Stimulated activated CD8-positive, alpha-beta memory T cell treated with anti-CD3 and anti-CD28 coated beads, Interleukin-4, amount 100 ng/mL, for 4 hours (primary cell): Measurements from ENCODE around the gene UCP2.

Source experiments
- DNase-seq, 2 donors: peaks; one replicate each; pipeline ENCODE4 v3.0.0-alpha.2; 2020; ENCODE audit warnings: low read depth in 2 of 2, low spot score in 1 of 2

The UCP2 gene

GRCh38 chr11:73972620-73973449, 9.8 kb downstream of the UCP2 start:
- DNase-seq = no peak

DNA sequence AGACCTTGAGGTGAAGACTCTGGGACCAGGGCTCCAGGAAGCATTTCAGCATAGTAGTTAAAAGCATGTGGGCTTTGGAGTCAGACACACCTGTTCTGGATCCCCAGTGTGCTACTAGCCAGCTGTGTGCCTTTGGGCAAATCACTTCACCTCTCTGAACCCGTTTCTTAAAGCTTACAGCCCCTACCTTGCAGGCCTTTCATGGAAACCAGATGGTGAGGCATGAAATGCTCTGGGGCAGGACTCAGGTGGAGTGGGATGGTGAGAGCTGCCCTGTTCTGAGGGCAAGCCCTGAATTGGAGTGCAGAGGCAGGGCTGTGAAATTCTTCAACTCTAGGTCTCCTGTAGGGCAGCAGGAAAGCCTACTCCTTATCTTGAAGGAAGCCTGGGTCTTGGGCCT, 10.5 kb downstream of the UCP2 start:
- DNase-seq = no peak

DNA sequence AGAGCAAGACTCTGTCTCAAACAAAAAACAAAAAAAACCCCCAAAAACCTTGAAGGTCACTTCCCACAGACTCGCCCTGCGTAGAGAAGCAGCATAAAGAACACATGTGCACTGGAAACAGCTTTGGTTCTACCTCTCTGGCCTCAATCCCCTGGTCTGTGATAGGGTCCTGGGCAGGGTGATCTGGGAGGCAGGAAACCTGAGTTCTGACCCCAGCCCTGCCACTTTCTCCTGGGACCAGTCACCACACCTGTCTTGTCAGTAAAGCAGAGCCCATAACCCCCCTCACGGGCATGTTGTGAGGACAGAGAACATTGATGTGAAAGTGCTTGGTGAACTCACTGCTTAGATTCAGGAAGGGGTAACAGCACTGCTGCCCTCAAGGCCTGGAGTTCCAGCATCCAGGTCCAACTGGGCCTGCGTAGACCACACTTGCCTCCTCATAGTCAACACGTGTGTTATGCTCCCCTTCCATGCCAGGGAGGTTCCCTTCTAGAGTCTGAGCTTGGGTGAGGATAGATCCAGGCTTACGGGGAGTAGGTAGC, 11.4 kb downstream of the UCP2 start:
- DNase-seq = no peak

DNA sequence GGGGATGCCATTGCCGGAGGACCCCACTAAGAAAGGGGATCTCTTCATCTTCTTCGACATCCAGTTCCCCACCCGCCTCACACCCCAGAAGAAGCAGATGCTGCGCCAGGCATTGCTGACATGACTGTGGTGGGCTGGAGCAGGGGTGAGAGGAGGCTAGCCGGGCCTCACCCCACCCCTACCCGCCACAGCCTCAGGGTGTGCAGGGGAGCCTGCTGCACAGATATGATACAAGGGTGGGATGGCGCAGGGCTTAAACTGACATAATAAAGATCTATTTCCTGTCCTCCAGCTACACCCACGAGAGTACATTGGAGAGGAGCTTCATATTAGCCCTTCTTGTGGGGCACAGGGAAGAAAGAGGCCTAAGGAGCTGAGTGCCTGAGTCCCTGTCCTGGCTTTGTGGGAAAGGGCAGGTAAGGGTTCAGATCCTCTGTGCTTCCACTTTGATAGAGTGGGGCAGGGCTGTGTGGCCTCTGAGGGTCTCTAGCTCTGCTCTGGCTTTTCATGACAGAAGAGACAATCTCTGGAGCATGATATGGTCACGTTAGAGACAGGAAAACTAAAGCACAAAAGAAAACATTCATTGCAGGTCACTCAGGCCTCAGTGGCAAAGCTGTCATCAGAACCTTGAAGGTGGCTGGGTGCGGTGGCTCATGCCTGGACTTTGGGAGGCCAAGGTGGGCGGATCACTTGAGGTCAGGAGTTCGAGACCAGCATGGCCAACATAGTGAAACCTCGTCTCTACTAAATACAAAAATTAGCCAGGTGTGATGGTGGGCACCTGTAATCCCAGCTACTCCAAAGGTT, 12.4 kb downstream of the UCP2 start:
- DNase-seq = no peak

DNA sequence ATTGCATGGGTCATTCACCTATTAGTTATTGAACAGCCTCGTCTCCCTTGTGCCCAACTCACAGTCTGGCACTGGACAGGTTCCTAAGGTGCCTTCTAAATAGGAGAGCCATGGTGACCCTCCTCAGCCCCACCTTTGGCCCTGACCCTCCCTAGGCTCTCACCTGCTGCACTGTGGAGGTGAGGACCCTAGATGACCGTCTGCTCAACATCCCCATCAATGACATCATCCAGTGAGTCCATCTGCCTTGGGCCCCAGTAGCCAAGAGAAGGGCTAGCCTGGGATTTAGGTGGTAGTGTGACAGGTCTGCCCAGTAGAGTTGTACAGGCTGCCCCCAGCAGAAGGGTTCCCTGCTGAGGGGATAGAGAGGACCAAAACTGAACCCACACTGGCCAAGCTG, 13.6 kb downstream of the UCP2 start:
- no peak for DNase-seq

GRCh38 chr11:73968356-73968966, 14.2 kb downstream of the UCP2 start:
- DNase-seq = no peak

GRCh38 chr11:73965764-73966121, 16.9 kb downstream of the UCP2 start:
- DNase-seq = no peak

GRCh38 chr11:73965076-73965763, 17.4 kb downstream of the UCP2 start:
- no peak for DNase-seq

DNA sequence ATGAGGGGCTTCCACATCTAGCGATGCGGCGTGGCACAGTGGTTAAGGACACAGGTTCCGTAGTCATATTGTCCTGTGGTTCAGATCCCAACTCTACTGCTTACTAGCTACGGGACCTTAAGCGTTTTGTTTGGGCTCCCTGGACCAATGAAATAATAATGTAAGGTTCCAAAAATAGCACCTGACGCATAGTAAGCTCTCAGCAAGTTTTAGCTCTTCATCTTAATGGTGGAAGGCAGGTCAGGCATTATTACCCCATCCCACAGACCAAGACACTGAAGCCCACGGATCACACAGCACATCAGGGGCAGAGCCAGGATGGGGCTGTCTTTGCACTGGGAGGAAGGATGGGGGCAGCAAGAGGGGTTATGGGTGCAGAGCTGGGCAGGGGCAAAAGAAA, 18.8 kb downstream of the UCP2 start:
- DNase-seq = no peak

- no peak for DNase-seq
Measured at GRCh38 chr11:73962101-73962705, 20.4 kb downstream of the UCP2 start.

GRCh38 chr11:73961321-73961720, 21.3 kb downstream of the UCP2 start:
- DNase-seq = no peak

DNA sequence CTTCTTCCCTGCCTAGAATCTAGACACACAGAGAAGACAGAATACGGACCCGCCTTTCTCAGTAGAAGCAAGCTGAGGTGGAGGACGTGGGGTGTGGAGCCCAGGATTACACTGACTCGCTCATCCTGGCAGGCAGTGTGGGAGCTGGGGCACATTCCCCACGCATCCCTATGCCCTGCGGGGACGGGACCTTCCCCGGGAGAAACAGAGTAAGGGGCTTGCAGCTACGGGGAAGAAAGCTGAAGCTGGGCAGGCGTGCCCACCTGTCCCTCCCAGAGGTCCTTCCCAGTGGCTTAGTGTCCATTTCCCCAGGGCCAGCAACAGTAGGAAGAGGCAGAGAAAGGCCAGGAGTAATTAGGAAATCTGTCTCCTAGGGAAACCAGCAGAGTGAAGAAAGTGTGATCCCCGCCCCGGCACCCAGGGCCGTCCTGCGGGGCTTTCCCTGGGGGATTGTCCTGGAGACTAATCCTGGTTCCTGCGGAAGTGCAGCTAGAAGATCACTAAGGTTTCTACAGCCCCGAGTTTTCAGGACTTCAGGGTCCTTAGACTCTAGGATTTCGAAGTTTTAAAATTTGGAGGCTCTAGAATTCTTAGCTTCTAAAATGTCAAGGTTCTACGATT, 24.0 kb downstream of the UCP2 start:
- DNase-seq = no peak

GRCh38 chr11:73957654-73958361, 24.8 kb downstream of the UCP2 start:
- no peak for DNase-seq

DNA sequence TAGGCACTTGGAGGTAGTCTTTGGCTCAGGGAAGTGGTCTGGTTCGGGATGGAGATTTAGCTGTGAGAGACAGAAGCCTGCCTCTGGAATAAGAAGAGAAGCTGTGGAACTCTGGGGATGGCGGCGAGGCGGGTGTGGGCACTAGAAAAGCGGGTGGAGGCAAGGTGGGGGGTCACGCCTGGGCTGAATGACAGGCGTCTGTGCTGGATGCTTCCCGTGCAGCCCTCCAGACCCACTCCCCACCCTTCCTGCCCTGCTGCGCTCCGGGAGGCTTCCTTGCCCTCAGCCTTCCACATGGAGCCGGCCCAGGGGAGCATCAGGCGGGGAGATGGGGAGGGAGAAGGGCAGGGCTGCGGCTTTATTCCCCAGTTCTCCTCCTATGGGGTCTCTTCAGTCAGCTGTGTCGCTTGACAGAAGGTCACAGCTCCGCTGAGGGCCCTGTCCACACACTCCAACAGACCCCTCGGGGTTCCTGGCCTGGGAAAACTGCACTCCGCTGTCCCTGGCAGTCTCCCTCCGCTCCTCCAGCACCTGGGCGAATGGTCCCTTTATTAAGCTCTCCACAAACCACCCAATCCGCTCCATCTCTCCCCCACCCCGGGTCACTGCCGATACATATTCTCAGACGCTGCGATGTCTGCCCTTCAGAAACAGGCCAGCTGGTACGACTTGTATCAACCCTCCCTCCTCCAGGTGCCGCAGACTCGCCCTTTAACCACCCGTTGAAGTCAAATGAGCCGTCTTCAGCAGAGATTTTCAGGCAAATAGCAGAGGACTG, 25.6 kb downstream of the UCP2 start:
- DNase-seq = no peak

GRCh38 chr11:73951797-73952196, 30.8 kb downstream of the UCP2 start:
- DNase-seq = no peak

GRCh38 chr11:73950869-73951710, 31.6 kb downstream of the UCP2 start, which contains the start of gene DNAJB13:
DNAJB13 (plus strand) TSS chr11:73951026; CDS start chr11:73951070, 44 bp downstream.
- no peak for DNase-seq

DNA sequence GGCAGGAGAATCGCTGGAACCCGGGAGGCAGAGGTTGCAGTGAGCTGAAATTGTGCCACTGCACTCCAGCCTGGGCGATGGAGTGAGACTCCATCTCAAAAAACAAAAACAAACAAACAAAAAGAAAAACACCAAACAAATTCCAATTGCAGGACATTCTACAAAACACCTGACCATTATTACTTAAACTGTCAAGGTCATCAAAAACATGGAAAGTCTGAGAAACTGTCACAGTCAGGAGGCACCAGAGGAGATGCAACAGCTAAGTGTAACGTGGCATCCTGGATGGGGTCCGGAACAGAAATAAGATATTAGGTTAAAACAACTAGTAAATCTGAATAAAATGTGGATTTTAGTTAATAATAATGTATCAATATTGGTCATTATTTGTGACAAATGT, 32.7 kb downstream of the UCP2 start:
- DNase-seq = no peak

- no peak for DNase-seq
Measured at GRCh38 chr11:73949246-73949645, 33.4 kb downstream of the UCP2 start.
